HG03378 (cell line): ENCODE data around the gene DNAJC4.
"Not testable (repeated sequence)": the region's sequence is repeated elsewhere in the genome, so short reads cannot be mapped to it uniquely, and the experiment has no call there.

Source experiments
- ATAC-seq: cut with Tn5 transposase; IDR thresholded peaks from one replicate; pipeline ENCODE4 v1.9.1; 2021; ENCODE audit warnings: mild to moderate bottlenecking, moderate library complexity; ENCODE audit not compliant: unreplicated experiment

The DNAJC4 gene

GRCh38 chr11:64243236-64243854 lies 13.0 kb downstream of the DNAJC4 start:
- ATAC-seq = no peak

DNA sequence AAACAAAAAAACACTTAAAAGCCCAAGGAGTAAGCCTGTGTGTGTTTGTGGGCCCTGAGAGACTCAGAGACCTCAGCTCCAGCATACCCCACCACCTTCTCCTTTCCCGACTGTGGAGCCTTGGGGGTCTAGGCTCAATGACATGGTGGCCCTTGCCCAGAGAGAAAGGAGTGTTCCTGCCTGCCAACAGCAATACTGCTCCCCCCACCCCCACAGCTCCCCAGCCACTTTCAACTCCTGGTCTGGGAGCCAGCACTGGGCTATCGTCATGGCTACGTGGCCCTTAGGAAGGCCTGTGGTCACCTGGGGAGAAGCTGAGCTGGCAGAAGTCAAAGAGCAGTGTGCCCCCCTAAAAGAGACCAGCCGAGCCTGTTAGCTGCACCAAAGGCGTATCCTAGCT lies 13.8 kb downstream of the DNAJC4 start:
- no peak for ATAC-seq

- ATAC-seq = no peak
Observed at GRCh38 chr11:64244966-64245365, 14.6 kb downstream of the DNAJC4 start.

DNA sequence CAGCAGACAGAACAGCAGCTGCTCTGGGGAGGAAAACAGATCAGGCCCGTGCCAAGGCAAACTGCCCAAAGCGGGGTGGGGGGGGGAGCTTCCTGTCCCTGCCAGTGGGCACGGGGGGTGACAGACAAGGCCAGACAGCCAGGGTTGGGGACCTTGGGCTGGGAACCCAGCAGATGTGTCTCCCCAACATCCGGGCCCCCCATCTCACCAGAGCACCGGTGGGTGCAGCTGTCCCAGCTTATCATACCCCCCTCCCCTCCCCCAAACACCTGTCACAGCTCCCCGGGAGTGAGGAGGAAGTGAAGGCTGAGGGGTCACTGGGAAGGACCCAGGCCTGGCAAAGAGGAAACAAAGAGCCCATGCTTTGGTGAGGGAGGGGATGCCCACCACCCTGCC lies 15.1 kb downstream of the DNAJC4 start:
- ATAC-seq = no peak

GRCh38 chr11:64245797-64246620 lies 15.7 kb downstream of the DNAJC4 start:
- ATAC-seq = no peak

GRCh38 chr11:64246621-64246870 lies 16.2 kb downstream of the DNAJC4 start:
- ATAC-seq = not testable (repeated sequence)

- ATAC-seq = no peak
Observed at GRCh38 chr11:64246871-64247728, 16.8 kb downstream of the DNAJC4 start, which contains the start of gene PPP1R14B. PPP1R14B (minus strand) TSS chr11:64246943; CDS start chr11:64246673, 270 bp downstream.

GRCh38 chr11:64247729-64248531 lies 17.6 kb downstream of the DNAJC4 start:
- ATAC-seq = no peak

DNA sequence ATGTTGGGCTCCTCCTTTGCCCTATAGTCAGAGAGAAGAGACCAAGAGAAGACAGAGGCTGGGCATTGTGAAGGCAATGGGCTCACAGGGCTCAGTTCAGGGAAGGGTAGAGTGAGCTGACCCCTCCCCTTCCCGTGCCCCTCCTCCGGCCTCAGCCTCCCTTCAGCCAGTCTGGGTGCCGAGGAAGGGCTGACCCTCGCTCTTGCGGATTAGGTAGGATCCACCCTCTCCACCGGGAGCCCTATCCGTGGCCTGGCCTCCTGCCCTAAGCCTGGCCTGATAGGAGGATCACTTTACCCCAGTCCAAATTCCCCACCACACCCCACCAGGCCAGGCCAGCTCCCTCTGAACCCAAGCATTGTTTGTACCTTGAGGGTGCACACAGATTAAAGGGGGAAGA lies 18.2 kb downstream of the DNAJC4 start:
- no peak for ATAC-seq

DNA sequence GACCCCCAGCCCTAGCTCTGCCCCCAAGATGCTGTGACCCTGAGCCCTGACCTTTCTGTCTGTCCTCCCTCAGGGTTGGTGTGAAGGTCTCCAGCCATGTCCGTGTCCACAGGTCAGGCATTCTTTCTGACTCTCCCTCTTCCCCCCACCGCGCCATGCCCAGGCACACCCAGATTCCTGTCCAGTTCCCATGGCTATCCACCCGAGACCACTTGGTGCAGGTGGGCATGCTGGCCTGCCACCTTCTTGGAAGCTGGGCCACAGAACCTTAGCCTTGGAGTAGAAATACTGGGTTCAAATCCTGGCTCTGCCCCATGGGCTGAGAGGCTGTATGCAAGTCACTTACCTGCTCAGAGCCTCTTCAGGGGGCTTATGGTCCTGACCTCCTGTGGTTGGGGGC lies 18.7 kb downstream of the DNAJC4 start:
- ATAC-seq = no peak

GRCh38 chr11:64249563-64250414 lies 19.4 kb downstream of the DNAJC4 start:
- ATAC-seq = no peak

- no peak for ATAC-seq
Observed at GRCh38 chr11:64250415-64251015, 20.2 kb downstream of the DNAJC4 start.

GRCh38 chr11:64251016-64251752 lies 20.8 kb downstream of the DNAJC4 start, which contains the start of gene PLCB3:
PLCB3 (plus strand) TSS chr11:64251530; CDS start chr11:64251650, 120 bp downstream.
- no peak for ATAC-seq

DNA sequence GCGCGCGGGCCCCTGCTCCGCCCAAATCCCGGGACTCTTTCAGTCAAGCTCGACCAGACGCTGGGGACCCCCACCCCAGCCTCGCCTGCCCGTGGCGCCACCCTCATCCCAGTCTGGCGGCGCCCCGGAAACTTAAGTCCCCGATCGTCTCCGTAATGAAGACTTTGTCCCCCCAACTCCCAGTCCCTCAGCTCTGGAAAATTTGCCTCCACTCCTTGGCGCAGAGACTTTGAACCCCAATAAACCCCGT lies 21.3 kb downstream of the DNAJC4 start:
- ATAC-seq = no peak

DNA sequence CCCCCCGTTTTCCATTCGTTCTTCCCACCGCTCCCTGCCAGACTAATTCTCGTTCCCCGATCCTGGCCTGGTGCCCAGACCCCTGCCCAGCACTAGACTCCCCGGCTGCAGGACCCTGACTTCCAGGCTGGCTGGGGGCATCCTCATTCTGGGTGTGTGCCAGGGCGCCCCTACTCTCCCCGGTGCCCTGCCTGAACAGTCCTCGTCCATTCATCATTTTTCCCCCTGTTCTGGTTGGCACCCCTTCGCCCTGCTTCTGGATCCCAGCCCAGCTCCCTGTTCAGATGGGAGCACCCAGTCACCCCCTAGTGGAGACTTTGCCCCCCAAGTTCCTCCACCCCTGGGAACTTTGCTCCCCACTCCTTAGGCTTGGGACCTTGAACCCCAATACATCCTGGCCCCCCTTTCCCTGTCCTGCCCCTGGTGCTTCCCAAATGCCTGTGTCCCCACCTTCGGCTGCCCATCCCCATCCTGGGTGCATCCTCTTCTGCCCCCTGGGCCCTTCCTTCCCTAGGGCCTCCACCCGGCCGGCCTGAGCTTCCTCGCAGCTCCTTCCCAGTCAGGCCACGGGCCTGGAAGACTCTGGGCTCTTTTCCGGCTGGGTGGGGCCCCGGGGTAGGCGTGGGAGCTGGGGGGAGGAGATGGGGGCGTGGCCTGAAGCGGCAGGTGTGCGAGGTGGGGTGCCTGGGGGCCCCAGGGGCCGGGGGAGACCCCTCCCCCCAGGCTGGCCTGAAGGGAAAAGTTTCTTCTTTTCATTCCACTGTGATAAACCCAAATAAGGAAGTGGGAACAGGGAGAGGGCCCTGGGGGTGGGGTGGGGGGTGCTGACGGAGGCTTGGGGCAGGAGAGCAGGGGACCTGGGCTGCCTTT lies 21.9 kb downstream of the DNAJC4 start:
- no peak for ATAC-seq

DNA sequence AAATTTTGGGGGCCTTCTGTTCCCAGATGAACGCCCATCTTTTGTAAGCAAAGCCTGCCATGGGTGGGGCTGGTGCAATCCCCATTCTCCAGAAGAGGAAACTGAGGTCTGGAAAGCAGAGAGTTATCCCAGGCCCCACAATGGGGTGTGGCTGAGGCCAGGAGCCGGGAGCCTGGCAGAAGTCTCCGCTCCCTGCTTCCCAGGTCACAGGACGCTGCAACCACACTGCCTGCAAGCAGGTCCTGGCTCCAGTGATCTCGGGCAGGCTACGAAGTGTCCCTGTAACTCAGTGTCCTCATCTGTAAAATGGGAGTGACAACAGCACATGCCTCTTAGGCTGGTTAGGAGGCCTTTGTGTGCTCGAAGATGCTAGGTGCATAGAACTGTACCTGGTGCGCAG lies 22.7 kb downstream of the DNAJC4 start:
- no peak for ATAC-seq

DNA sequence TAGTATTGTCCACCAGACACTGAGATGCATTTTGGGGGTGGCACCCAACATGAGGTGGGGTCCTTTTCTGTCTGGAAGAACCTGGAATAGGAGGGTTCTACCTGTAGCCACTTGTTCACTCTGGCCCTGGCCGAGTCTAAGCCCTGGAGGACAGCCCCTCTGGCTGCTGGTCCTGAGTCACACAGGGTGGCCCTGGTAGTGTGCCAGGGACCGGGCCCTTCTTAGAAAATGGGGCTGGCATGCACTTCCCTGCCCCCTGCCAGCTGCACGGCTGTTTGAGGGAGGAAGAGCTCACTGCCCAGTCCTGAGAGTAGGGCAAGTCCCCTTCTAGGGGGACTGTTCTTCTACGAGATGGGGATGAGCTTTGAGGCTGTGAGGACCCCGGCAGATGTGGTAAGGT lies 23.1 kb downstream of the DNAJC4 start:
- ATAC-seq = no peak

DNA sequence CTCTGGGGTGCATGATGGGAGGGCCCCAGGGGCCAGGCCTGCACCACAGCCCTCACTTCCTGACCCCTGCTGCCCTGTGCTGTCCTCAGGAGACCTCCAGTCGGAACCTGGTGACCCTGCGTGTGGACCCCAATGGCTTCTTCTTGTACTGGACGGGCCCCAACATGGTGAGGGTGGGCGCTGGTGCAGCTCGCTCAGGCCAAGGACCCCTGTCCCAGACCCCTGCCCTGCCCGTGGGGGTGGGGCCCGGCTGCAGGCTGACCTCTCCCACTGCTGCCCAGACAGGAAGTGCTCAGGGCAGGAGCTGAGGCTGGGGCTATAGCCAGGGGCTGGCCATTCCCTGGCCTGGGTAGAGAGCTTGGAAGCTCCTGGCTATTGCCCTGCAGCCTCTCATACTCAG lies 24.0 kb downstream of the DNAJC4 start:
- ATAC-seq = no peak
